HuH-7.5 (cell line): ENCODE measurements around the gene TMEM132C.
"Not testable (repeated sequence)": the region's sequence is repeated elsewhere in the genome, so short reads cannot be mapped to it uniquely, and the experiment has no call there.

Experiments used
- DNase-seq: peaks from one replicate; pipeline ENCODE4 v3.0.0; 2011; ENCODE audit warnings: low spot score

Gene TMEM132C

DNA sequence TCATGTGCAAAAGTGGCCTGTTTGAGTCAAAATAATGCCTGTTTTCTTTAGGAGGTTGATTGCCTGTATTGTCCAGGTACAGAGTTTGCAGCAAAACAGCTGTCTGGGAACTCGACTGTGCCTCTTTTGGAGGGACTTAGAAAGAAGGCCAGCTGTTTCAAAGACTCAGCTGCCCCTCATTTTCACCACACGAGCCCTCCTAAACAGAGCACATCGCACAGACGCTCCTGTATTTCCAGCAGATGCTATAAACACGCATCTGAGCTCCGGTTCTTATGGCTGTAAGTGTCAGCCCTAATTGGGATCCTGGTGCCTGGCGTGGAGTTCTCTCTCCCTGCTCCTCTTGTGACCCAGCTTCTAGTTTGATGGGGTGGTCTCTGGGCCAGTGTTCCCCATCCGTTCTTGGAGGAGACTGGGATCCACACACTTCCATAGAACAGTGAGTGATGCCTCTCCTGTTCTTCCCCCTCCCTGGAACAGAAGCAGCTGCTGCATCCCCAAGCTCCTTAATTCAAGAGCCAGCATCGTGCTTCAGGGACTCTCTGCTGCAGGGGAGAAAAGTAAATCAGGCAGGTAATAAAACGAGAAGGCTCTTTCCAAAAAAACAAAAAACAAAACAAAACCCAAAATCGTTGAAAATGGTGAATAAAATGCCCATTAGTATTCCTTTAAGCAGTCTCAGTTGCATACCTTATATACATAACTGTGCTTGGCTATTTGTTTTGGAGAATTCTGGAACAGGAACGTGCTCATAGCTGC lies 287.8 kb downstream of the TMEM132C start:
- DNase-seq = no peak

GRCh38 chr12:128557231-128557630 lies 290.3 kb downstream of the TMEM132C start:
- DNase-seq = no peak

GRCh38 chr12:128564956-128565355 lies 298.0 kb downstream of the TMEM132C start:
- DNase-seq = no peak

DNA sequence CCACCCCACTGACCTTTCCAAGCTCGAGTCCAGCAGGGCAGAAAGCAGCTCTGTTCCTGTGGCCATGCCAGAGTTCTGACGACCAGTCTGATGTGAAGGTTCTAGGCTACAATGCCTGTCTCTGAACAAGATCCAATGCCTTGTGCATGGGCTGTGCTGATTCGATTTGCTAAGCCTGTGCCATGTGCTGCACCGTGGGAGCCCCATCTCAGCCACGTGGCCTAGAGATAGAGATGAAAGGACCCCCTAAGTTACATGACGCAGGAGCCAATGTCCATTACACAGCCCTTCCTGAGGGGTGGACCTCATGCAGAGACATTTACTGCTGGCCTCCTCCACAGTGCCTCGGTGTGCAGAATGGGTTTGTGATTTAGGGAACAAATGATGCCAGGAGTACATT lies 300.8 kb downstream of the TMEM132C start:
- DNase-seq = no peak

DNA sequence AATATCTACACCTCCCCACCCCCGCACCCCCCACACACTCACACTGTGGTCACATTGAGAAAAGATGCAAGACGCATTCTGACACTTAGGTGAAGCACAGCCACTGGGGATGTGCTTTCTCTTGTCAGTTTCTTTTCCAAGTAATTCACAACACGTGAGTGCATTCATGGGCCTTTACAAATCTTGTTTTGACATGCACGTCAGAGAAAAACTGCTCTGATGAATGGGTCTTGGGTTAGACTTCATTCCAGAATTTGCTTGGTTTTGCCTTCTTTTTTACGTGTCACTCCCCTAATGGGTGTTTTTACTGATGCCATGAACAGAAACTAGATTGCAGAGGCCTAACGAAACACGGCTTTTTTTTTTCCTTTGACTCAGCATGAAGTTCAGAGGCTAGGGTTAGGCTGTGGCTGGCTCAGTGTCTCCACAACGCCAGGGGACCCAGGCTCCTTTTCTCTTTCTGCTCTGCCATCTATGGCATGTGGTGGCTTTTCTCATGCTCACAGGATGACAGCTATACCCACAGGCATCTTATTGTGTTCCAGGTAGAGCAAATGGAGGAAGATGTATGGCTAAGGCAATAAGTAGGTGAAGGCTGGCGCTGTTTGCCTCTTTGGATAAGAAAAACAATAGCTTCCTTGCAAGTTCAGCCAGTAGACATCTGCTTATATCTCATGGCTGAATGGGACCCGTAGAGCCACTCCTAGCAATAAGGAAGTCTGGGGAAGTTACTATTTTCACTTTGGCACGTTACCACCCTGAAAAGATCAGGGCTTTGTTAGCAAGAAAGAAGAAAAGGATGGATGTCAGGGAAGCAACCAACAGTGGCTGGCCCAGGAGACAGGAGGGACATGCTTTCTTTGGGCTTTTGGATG lies 303.5 kb downstream of the TMEM132C start:
- DNase-seq = no peak

- DNase-seq = no peak
These were observed 305.2 kb downstream of the TMEM132C start for GRCh38 chr12:128571906-128572810.

DNA sequence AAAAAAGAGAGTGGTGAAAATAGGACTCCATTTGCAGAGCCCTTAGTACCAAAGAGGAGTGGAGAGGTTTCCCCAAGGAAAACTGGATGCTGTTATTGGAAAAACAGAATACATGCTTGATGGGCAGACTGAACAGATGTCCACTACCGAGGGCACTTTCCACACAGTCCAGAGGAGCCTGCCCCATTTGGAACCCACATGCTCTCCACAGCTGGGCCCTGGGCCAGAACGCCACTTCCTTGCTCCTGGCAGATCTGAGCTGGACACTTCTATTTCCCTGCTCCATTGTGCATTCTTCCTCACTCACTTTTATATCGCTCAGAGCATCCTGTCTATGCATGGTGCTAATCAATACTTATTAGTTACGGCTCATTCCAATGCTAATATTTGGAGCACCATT lies 306.9 kb downstream of the TMEM132C start:
- no peak for DNase-seq

- no peak for DNase-seq
These were observed 311.1 kb downstream of the TMEM132C start for GRCh38 chr12:128578045-128578444.

- DNase-seq = no peak
These were observed 314.4 kb downstream of the TMEM132C start for GRCh38 chr12:128581321-128581761.

GRCh38 chr12:128583453-128583852 lies 316.5 kb downstream of the TMEM132C start:
- no peak for DNase-seq

DNA sequence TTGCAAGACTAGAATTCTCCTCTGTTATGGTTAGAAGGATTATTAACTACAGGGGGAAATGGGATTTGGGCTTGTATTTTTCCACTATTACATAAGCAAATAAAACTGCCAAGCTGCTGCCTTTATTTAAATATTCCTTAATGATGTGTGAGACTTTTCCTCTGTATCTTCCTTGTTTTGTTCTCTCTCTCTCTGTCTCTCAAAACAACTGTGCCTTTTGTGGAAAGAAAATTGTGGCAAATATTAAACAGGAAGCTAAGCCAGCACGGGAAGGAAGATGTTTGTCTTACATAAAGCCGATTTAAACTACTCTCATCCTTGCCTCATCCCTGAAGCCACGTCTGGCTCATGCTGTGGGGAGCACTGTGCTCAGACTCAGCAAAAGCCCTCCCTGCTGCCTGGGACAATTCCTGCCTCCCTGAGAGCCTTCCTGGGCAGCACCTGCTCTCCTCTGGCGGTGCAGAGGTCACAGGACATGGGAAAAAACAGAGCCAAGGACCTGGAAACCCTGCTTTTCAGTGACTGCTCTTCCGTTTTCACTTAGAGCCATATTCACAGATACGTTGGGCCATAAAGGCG lies 319.6 kb downstream of the TMEM132C start:
- DNase-seq = no peak

GRCh38 chr12:128587918-128588317 lies 320.9 kb downstream of the TMEM132C start:
- no peak for DNase-seq

- DNase-seq = no peak
These were observed 325.3 kb downstream of the TMEM132C start for GRCh38 chr12:128592220-128592744.

DNA sequence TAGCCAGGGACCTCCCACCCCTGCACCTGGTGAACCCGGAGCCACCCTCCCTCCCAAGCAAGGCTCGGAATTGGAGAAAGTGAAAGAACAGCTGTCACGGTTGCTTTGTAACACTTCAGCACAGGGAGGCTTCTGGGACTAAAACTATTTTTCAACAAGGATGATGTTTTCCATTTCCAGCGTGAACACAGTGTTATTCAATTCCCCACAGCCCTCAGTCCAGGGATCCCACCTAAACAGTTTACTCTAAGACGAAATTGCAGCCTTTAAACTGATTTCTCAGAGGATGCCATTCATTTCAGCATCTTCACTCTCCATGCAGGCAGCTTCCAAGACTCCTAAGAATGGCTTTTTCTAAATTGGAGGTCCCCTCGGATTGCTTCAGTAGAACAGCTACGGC lies 327.6 kb downstream of the TMEM132C start:
- no peak for DNase-seq

DNA sequence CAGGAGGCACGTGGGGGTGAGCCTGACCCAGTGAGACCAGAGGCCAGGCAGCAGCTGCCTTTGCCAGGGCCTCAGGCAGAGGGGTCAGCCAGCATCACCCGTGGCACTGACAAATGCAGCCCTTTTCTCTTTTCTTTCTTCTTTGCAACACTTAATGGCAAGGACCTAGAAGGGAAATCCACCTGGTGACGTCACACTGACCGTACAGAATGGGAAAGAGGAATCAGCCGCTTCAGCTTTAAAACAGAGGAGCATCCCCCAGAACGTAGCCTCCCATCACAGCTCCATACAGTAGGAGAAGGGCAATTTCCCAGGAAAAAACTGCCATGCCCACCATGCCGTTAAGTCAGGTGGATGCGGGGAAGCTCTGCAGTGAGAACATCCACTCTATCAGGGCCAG lies 328.6 kb downstream of the TMEM132C start:
- no peak for DNase-seq

- DNase-seq = no peak
These were observed 333.9 kb downstream of the TMEM132C start for GRCh38 chr12:128600886-128601285.

- no peak for DNase-seq
These were observed 336.7 kb downstream of the TMEM132C start for GRCh38 chr12:128603573-128604115.

GRCh38 chr12:128604219-128604618 lies 337.2 kb downstream of the TMEM132C start:
- not testable (repeated sequence) for DNase-seq

DNA sequence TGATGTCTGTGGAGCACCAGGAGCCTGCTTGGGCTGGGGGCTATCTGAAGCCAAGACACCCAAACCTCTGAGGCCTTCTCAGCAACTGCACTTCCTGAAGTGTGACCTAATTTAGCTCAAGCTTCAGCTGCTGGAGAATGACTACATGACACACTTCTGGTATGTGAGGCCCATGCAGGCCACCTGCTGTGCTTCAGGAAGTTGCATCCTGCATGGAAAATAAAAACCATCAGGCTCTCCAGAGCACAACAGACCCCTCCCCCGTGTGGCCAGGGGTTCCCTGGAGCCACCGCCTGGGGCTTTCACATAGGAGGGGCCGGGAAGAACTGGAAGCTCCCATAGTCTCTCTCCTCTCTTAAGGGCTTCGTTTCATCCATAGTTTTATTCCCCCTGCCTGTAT lies 339.1 kb downstream of the TMEM132C start:
- no peak for DNase-seq

DNA sequence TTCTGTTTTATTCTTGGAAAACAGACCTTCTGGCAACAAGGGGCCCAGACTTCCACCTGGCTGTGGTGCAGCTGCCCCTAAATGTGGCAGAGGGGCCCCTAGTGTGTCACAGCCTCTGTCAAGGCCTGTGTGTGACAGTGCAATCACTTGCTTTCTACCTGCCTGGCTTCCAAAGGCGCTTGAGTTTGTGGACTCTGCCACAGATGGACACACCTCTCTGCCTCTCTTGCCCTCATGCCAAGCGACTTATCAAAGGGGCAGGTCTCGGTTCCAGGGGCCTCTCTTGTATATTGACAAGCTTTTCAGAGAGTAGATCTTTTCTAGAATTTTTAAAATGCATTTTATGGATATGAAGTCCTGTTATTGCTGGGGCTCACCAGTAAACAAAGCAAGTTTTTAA lies 339.6 kb downstream of the TMEM132C start:
- no peak for DNase-seq

GRCh38 chr12:128606970-128607369 lies 340.0 kb downstream of the TMEM132C start:
- no peak for DNase-seq
